ENCODE results near the gene YTHDF1.

YTHDF1 gene

DNA sequence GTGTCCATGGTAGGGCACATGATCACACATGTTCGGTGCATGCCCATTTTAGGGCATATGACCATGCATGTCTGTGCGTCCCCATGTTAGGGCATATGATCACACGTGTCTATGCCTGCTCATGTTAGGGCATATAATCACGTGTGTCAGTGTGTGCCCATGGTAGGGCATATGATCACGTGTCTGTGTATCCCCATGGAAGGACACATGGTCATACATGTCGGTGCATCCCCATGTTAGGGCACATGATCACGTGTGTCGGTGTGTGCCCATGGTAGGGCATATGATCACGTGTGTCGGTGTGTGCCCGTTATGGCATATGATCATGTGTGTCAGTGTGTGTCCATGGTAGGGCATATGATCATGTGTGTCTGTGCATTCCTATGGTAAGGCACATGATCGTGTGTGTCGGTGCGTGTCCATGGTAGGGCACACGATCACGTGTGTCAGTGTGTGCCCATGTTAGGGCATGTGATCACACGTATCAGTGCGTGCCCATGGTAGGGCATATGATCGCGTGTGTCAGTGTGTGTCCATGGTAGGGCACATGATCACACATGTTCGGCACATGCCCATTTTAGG lies 30.6 kb downstream of the YTHDF1 start:
- DNase-seq = no peak

DNA sequence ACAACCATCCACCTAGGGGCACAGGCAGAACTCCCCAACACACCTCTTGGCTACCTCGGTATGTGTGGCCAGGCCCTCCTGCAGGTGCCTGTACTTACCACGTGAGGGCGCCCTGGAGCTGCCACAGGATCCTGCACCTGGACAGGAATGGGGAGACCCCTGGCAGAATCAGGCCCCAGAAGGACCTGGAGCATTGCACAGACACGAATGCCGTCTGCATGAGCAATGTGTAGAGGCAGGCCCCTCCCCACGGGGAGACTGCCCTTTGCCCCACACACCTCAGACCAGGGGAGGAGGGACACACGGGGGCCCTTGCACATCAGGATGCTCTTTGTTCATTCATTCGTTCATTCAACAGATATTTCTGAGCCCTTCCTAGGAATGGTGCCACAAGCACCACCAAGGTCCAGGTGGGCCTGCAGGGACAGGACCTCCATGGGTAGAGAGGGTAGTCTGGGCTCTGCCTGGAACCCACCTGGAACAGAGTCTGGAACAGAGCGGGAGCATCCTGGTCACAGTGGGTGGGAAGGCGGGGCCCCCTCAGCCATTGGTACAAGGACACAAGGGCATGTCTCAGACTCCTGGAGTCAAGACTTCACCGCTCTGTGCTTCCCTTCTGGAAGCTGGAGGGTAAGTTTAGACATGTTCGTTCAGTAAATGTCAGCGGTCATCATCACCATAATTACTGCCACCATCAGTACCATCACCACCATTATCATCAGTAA lies 32.3 kb downstream of the YTHDF1 start:
- DNase-seq = peak; percentile 28

DNA sequence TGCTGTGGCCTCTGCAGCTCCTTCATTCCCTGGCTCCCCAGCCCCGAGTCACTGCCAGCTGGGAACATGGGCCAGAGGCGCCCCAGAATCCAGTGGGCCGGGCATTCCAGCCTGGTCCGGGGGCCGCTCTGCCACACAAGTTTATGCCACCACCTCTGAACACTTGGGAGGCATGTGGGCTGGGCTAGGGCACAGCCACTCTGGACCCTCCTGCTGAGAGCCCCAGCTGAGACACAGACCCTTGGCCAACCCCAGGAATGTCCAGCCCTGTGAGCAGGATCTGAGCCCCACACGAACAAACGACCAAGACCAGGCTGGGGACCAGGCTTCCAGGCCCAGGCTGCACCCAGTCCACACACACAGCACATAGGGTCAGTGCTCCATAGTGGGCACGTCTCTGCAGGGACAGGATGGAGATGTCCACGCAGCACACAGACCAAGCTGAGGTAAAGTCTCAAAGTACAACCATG lies 33.0 kb downstream of the YTHDF1 start:
- no peak for DNase-seq

DNA sequence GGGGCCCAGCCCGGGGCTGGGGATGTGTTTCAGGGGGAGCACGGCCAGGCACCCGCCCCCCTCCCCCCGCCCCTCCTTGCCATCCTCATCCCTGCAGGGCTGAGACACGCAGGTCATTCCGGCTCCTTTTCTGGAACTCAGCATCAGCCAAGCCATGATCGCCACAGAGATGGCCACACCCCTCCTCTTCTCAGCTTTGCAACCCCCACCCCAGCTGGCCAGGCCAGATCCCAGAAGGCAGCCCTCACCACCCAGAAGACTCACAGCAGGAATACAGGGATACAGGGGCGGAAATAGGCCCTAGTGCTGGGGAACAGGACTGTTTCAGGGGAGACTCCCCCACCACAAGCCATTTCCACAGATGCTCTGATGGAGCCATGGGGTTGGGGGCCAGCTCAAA lies 33.5 kb downstream of the YTHDF1 start:
- no peak for DNase-seq

DNA sequence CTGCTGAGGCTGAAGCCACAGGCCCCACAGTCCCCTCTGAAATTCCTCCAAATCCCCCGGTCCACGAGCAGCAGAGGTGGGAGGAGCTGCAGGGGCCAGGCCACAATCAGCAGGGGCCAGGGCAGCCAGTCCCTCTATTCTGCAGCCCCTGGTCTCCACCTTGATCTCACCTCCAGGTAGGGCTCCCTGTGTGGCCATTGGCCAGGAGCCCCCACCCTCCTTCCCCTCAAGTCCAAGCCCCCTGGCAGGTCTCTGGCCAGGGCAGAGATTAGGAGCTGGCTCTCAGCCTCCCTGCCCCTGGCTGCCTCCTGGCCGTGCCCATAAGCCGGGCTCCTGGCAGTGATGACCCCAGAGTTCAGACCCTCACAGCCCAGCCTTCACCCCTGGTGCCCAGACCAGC lies 34.7 kb downstream of the YTHDF1 start:
- DNase-seq = no peak

DNA sequence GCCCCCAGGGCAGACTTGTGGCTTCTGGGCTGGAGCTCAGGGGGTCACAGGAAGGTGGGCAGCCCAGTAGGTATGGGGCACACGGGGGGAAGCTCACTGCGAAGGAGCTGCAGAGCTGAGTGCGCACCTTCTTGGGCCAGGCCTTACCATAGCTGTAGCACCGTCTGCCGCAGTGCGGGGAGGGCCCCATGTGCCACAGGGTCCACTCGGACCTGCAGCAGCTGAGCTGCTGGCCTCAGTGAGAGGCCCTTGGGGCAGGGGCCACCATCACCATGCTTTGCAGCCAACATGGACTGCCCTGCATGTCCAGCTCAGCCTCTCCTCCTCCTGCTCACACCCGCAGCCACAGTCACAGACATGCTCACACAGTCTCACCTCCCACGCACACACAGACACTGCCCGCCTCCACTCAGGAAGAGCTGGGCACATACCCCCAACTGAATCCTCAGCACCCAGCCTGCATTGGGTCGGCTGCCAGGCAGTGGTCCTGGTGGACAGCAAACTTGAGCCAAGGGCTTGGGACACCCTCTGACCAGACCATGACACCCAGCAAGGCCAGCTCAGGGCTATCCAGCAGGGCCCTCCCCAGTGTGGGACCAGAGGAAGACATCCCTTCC lies 35.3 kb downstream of the YTHDF1 start:
- DNase-seq = no peak

DNA sequence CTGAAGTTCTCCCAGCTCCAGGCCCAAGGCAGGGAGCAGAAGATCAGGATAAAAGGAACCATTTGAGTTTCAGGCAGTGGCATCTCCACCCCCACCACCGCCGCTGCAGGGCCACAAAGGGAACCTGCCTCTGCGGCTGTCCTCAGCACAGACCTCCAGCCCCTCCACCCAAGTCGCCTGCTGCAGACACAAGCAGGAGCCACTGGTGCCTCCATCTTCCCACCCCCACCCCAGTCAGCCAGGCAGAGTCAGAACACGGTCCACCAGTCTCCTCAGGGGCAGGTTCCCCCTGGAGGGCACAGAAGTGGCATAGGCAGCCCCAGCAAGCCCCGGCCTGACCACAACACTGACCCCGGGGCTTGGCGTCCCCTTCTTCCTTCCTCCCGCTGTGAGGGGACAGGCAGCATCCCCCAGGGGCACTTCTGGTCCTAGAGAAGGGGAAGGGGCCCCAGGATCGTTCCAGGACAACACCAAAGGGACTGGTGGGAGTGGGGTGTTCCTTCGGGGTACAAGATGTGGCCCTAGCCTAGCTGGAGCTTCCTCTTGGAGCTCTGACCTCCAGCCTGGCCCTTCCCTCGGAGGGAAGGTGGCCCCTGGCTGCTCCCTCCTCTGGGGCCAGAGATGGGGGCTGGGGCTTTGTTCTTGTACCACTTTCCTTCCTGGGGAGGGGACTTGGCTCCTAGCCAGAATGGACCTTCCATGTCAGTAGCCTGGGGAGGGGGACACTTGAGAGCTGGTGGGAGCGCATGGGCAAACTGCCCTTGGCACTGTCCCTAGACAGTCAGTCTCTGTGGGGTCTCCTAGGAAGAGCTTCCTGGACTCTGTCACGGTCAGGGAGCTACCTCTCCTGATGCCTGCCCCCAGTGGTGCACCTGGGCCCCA lies 36.0 kb downstream of the YTHDF1 start:
- no peak for DNase-seq

DNA sequence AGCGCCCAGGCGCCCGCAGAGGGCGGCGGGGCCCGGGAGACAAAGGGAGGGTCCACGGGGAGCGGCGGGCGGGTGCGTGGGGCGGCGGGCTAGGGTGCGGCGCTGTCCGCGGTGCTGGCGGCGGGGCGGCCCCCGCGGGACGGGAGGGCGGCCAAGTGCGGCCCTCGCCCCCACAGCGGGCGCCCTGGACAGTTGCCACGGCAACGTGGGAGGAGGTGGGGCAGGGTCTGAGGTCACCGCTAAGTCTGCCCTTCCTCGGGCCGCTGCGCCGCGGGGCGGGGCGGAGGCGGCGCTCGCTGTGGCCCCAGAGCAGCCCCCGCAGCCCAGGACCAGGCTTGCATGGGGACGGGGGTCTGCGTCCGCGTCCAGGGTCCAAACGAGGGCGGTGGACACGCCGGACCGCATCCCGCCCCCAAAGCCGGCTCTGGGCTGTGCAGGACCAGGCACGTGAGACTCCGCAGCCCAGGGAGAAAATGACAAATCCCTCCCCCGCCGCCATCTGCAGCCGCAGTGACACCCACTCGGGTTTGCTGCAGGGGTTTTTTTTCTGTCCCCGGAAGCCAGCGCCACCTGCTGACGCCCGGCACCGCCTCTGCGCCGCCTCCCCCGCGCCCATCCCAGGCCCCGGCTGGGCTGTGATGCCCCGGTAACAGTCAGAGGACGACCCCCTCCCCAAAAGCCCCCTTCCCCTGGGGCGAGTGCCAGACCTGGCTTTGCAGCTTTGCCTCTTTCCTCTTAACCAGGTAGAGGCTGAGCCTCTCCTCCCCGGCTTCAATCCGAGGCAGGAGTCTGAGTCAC lies 36.8 kb downstream of the YTHDF1 start:
- DNase-seq = peak; percentile 55

DNA sequence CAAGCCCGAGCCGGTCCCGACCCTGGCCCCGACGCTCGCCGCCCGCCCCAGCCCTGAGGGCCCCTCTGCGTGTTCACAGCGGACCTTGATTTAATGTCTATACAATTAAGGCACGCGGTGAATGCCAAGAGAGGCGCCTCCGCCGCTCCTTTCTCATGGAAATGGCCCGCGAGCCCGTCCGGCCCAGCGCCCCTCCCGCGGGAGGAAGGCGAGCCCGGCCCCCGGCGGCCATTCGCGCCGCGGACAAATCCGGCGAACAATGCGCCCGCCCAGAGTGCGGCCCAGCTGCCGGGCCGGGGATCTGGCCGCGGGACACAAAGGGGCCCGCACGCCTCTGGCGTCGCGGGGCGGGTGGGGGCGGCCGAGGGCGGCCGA lies 37.5 kb downstream of the YTHDF1 start:
- no peak for DNase-seq

DNA sequence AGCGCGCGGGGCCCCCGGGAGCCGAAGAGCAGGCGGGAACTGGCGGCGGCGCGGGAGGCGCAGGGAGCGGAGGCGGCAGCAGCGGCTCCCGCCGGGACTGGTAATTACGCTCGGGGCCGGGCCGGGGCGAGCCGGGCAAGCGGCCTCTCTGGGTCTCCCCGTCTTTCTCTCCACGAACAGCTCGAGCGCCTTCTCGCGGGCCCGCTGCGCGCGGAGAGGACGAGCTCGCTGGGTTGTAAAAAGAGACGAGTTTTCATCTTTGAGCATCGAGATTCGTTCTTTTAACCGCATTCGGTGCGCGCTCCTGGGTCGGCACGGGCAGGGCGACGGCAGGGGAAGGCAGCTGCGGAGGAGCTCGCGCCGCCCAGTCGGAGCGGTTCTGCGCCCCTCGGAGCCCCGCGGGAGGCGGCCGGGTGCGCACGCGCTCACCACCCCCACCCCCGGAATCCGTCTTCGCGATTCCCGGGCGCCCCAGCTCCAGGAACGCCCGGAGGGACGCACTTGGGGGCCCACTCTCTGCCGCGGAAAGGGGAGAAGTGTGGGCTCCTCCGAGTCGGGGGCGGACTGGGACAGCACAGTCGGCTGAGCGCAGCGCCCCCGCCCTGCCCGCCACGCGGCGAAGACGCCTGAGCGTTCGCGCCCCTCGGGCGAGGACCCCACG lies 38.0 kb downstream of the YTHDF1 start:
- DNase-seq = peak; percentile 53

DNA sequence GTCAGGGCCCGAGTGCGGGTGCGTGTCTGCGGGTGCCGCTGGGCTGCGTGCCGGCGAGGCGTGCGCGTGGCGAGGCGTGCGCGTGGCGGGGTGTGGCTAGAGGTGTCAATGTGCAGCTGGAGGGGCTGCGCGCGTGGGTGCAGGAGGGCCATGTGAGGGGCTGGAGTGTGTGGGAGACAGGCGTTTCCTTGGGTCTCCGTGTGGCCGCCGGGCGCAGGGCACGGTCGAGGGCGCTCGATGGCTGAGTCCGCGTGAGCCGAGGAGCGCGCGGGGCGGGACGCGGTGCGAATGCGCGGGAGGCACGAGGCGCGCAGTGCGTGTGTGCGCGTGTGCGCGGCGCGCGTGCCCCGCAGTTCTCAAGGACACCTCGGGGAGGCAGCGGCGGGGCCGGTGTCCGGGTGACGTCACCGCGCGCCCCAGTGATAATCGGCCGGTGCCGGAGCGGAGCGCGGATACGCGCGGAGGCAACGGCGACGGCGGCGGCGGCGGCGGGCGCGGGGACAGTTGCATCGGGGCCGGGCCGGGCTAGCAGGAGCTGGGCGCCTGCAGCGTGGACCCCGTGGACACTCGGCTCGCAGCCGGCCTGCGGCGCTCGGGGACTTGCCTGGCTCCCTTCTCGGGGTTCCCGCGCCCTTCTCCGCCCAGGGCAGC lies 38.7 kb downstream of the YTHDF1 start:
- DNase-seq = peak; percentile 47

DNA sequence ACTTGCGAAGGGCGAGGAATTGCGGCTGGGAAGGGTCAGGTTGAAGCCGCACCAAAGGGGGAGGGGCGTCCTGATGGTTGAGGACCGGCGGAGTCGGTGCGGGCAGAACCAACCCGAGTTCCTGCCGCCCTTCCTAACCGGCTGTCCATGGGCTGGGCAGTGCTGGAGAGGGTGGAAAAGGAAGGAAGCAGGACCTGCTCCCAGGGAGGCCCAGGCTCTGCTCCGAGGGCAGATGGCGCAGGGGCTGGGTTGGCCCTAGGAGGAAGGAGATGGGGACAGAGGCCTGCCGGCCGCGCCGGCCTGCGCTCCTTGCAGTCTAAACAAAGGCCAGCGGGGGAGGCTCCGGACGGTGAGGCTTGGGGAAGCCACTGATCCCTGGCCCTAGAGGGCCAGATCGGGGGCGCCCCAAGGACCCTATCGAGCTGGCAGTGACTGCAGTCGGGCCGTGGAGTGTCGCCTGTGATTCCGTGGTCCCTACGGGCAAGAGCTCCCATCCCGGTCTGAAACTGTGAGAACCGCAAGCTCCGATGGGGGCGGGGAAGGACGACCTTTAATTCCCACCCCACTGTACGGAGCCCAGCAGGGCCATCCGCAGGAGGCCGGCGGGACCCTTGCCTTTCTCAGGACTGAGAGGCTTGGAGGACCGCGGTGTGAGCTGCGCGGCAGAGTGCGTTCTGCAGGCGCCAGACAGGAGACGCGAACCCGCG lies 39.4 kb downstream of the YTHDF1 start:
- DNase-seq = no peak

DNA sequence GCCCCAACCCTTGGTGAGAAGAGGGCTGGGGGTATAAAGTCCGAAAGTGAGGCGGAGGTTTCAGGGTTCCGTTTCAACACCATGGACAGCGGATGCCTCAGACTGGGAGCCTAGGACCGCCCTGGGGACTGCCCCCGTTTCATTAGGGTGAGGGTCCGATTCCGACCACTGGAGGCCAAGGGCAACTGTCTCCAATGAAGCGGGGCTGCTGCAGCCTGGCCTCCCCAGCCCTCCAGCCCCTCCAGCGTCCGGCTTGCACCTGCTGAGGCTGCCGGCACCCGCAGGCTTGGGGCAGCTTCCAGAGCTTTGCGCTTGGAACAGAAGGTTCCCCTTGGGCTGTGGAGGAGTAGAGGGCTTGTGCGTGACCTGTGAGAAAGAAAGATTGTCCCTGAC lies 39.9 kb downstream of the YTHDF1 start:
- DNase-seq = peak; percentile 59

DNA sequence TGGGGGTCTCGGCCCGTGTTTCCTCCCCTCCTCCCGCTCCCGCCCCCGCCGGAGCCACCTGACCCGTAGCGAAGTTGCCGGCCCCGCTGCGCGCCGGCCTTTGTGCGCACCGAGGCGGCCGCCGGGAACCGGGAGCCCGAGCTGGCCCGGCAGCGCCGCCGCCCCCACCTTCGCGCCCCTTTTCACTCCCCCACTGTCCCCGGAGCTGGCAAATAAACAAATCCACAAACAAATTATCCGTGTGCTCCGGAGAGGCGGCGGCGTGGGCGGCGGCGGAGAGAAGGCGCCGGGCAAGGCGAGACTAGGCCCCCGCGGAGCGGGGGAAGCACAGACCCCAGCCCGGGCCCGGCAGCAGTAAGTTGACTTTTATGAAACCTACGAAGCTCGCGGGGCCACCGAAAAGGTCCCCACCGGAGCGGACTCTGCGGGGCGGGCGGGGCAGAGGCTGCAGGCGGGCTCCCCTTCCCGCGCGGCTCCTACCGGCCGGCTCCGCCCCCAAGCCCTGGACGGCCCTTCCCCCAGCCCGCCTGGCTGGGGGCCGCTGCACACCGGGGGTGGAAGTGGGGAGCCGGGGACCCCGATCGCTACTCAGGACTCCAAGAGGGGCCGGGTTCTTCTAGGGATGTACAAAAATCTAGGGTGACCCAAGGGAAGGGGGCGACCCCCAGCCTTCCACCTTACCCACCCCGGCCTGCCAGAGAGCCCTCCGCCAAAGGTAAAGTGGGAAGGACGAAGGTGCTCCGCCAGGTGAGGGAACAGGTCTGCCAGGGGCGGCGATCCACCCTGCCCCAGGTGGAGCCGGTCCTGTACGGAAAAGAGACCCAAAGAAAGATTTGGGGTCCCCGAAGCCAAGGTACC lies 40.7 kb downstream of the YTHDF1 start:
- DNase-seq = peak; percentile 16

DNA sequence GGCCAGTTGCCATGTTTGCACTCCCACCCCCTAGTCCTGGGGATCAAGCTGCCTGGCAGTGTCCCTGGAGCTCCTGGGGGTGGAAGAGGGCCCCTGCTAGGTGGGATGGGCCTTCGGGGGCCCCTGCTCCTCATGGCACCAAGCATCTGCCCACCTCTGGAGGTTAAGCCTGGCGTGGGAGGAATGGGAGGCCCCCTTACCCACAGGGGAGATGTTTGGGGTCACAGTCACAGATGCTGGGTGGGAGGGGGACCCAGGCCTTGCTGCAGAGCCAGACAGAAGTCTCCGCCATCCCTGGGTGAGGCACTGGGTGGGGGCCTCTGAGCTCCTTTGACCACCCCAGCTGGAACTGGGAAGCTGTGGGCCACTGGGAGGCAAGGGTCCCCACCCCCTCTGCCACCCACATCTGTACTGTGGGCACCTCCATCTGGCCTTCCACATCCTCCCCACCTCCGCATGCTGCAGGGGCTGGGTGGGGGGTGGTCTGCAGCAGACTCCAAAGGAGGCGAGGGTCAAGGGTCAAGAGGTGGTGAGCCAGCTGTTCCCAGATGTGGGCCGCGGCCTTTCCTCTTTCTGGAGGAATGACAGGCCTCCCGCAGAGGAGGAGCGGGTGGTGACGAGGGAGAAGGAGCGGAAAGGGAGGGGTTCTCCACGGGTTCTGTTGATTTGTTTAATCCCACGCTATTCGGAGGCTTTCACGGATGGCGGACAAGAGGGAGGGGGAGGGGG lies 41.5 kb downstream of the YTHDF1 start:
- no peak for DNase-seq

DNA sequence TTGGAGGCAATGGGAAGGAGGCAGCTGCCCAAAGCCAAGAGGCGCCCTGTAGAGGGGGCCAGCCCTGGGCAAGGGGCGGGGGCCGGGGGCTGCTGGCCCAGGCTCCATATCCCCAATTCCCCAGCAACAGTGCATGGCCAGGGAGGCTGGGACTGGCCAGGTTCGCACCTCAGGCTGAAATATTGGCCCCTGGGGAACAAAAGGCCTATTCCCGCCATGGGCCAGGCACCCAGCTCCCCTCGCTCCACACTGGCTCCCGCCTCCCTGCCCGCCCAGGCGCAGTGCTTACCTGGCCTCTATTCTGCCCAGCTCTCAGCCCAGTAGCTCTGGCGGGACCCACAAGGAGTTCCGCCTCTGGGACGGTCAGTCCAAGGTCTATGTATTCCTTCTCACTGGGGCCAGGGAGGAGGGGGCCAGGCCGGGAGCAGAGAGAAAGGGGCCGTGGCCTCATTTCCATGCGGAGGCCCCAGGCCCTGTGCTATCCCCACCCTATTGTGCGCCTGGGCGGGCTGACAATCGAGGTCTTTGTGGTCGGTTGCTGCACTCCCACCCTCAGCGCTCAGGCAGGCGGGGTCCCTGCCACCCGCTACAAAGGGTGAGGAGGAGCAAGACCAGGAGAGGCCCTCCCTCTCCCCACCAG lies 42.3 kb downstream of the YTHDF1 start:
- no peak for DNase-seq

DNA sequence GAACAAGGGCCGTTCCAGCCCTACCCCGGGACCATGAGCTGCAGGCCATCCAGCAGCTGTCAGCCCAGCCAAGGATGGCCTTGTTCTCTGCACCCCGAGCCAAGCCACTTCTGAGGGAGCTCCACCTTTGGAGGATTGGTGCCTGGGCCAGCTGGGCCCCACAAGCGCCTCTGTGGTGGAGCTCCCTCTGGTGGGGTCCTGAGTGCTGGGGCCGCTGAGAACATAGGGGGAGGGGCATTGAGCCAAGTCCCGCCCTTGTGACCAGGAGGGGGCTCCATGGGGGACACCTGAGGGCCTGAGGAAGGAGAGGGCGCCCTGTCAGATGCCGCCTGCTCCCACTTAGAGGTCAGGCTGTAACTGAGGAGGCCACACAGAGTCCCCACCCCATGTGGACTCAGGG lies 43.2 kb downstream of the YTHDF1 start:
- no peak for DNase-seq

DNA sequence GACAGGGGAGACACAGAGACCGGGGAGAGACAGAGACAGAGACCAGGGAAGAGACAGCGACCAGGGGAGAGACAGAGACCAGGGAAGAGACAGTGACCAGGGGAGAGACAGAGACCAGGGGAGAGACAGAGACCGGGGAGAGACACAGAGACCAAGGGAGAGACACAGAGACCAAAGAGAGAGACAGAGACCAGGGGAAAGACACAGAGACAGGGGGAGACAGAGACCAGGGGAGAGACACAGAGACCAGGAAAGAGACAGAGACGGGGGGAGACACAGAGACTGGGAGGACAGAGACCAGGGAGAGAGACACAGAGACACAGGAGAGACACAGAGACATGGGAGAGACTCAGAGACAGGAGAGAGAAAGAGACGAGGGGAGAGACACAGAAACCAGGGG lies 43.9 kb downstream of the YTHDF1 start:
- no peak for DNase-seq

Measured in right kidney (tissue), 1 donor.